Activated CD8-positive, alpha-beta memory T cell treated with anti-CD3 and anti-CD28 coated beads, Interleukin-2, amount 50 U/mL, for 4 hours (primary cell): Measurements from ENCODE around the gene KIFC1.
A peak's percentile ranks its signal among the peaks of the same experiment; 100 is the strongest.
"Not testable (repeated sequence)": the region's sequence is repeated elsewhere in the genome, so short reads cannot be mapped to it uniquely, and the experiment has no call there.

ENCODE experiments used
- DNase-seq: peaks from one replicate; pipeline ENCODE4 v3.0.0-alpha.2; 2020

KIFC1 gene

DNA sequence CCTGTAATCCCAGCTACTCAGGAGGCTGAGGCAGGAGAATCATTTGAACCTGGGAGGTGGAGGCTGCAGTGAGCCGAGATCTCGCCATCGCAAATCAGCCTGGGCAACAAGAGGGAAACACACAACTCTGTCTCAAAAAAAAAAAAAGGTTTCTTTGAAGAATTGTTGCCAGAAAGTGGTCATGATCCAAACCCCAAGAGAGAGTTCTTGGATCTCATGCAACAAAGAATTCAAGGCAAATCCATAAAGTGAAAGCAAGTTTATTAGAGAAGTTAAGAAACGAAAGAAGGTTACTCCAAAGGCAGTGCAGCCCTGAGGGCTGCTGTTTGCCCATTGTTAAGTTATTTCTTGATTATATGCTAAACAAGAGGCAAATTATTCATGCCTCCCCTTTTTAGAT is 14.5 kb upstream of the KIFC1 start:
- DNase-seq: no peak

GRCh38 chr6:33379184-33379583 is 12.4 kb upstream of the KIFC1 start:
- DNase-seq: not testable (repeated sequence)

DNA sequence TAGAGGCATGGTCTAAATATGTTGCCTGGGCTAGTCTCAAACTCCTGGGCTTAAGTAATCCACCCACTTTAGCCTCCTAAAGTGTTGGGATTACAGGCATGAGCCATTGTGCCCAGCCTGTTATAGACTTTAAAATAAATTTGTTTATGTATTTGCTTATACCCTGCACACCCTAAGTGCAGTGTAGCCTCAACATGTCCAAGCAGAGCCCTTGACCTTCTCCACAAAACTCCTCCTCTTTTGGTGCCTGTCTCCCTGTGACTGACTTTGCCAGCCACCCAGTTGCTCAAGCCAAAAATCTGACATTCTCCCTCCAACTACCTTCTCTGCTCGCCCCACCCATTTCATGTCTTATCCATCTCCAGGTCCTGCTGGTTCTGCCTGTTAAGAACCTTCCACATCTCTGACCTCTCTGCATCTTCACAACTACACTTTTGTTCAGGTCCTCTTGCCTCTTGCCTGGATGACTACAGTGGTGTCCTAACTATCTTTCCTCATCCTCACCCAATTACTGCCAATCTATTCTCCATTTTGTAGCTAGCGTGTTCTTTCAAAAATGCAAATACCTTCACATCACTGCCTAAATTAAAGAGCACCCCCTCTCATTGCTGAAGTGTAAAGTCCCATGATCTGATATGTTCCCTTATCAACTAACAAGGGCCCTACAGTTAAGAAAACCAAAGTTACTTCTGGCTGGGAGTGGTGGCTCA is 11.2 kb upstream of the KIFC1 start:
- no peak for DNase-seq

GRCh38 chr6:33383427-33384185 is 8.0 kb upstream of the KIFC1 start:
- no peak for DNase-seq

DNA sequence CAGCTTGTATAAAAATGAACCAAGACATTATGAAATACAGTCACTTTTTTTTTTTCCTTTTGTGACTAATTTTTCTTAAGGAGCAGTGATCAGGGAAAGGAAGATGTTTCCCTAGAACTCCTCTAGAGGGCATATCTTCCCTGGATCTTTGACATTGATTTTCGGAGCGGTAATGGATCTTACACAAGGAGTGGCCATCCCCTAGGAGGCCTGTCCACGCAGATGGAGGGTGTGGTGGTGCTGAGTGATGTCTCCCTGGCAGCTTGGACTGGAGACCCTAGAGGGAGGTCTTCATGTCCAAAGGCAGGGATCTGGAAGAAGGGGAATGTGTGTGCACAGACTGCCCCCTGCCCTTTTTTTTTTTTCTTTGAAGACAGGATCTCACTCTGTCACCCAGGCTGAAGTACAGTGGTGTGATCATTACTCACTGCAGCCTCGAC is 7.0 kb upstream of the KIFC1 start:
- DNase-seq: no peak

- DNase-seq: no peak
These were observed 1.4 kb upstream of the KIFC1 start for GRCh38 chr6:33390173-33390572.

- no peak for DNase-seq
These were observed 801 bp upstream of the KIFC1 start for GRCh38 chr6:33390767-33391277.

DNA sequence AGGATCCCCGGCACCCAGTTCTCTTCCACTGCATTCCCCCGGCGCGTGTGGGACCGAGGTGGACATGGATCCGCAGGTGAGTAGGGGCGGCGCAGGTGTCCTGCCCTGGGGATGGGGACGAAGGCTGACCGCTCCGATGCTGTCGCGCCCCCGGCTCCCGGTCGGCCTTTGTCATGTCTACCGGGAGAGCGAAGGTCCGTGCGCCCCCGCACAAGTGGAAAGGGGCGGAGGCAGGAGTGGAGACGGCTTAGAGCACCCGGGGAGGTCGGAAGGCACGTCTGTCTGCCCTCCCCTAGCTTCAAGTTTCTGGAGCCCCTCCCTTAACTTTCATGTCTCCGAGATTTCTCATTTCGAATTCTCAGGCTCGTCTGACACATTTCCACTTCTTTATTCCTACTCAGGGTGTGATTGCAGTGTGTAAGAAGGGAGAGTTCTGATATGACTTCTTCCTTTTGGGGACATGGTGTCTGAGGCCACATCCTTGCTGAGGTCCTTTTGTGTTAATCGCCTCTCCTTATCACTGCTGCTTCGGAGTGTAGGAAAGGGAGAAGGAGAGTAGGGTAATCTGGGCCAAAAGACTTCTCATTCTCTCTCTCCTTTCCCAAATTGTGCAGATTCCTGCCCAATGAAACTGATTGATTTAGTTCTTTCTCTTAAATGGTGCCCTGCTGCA is 435 bp downstream of the KIFC1 start:
- DNase-seq: no peak

DNA sequence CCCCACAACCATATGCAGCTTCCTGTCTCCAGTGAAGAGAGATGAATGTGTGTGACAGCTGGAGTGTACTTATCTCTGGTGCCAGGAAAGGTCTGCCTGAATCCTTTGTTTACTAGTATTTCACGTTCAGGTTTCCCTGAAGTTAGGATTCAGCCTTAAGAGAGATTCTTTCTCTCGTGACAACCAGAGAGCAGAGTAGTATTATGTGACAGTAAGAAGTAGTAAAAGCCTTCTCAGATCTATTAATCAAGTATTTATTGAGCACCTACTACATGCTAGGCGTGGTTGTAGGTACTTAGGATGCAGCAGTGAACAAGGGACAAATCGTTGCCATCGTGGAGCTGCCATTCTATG is 949 bp downstream of the KIFC1 start:
- no peak for DNase-seq

- DNase-seq: no peak
These were observed 1.4 kb downstream of the KIFC1 start for GRCh38 chr6:33392979-33393378.

DNA sequence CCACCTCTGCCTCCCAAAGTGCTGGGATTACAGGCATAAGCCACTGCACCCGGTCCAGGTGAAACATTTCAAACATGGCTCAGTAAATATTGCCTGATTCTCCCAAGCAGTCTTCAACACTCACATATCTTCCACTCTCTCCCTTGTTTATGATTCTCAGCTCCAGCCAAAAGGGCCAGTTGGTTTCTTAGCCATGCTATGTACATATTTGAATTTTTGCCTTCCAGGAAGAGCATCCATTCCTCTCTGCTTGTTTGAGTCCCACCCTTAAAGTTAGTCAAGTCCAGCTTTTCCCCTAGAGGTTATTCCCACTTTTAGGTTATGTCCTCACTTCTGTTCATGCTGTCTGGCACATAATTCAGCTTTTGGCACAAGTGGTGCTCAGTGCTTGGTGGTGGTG is 5.9 kb downstream of the KIFC1 start:
- no peak for DNase-seq

DNA sequence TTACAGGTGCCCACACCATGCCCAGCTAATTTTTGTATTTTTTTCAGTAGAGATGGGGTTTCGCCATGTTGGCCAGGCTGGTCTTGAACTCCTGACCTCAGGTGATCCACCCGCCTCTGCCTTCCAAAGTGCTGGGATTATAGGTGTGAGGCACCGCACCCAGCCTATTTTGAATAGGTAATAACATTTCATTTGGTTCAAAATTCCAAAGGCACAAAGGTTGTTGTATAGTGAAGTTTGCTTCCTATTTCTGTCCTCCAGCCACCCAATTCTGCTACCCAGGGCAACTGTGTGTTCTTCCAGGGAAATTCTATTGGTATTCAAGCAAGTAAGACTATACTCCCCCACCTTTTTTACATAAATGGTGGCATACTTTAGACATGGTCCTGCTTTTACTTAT is 7.0 kb downstream of the KIFC1 start:
- not testable (repeated sequence) for DNase-seq

DNA sequence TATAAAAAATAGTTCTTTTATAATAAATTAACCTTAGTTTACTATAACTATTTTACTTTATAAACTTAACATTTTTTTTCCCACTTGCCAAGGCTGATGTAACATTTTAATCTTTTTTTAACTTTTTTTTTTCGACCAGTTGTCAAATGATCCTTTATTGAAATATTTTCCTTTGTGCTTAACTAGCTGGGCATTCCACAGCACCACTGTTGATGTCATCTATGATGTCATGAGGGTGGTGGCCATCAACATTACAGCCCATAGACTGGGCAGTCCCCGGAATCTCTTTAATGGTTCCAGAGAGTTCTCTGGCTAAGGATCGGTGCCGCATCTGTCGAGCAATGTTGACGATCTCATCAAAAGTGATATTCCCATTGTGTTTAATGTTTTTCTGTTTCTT is 8.3 kb downstream of the KIFC1 start:
- not testable (repeated sequence) for DNase-seq

- no peak for DNase-seq
These were observed 13.3 kb downstream of the KIFC1 start for GRCh38 chr6:33404884-33405283.

GRCh38 chr6:33405386-33405940 is 13.8 kb downstream of the KIFC1 start:
- no peak for DNase-seq

GRCh38 chr6:33406126-33406525 is 14.5 kb downstream of the KIFC1 start:
- no peak for DNase-seq

- DNase-seq: no peak
These were observed 15.6 kb downstream of the KIFC1 start for GRCh38 chr6:33407132-33407718.

DNA sequence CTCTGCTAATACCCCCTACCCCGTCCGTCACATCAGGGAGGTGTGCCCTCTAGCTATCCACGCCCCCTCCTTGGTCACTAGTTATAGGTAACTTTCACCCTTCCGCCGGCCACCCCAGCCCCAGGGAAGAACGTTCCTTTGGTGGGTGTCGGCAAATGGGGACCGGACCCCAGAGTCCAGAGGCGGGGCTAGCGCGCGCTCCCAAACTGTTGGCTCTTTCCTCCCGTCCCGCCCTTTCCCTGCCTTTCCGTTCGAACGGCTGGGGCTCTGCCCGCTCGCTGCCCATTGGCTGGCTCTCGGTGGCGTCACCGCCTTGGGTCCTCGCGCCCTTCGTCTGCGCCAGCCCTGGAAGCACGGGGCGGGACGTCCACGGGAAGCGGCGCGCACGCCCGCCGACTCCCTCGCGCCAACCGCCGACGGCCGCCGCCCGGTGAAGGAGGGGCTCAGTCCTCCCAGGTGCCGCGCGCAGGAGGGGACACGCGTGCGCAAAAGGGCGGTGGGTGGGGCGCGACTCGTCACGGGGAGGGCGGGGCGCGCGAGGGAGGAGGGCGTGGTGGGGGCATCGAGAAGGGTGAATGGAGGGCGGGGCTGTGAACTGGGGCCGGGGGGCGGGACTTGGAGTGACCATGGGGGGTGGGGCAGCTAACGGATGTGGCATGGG is 18.6 kb downstream of the KIFC1 start:
- peak; percentile 96 for DNase-seq

DNA sequence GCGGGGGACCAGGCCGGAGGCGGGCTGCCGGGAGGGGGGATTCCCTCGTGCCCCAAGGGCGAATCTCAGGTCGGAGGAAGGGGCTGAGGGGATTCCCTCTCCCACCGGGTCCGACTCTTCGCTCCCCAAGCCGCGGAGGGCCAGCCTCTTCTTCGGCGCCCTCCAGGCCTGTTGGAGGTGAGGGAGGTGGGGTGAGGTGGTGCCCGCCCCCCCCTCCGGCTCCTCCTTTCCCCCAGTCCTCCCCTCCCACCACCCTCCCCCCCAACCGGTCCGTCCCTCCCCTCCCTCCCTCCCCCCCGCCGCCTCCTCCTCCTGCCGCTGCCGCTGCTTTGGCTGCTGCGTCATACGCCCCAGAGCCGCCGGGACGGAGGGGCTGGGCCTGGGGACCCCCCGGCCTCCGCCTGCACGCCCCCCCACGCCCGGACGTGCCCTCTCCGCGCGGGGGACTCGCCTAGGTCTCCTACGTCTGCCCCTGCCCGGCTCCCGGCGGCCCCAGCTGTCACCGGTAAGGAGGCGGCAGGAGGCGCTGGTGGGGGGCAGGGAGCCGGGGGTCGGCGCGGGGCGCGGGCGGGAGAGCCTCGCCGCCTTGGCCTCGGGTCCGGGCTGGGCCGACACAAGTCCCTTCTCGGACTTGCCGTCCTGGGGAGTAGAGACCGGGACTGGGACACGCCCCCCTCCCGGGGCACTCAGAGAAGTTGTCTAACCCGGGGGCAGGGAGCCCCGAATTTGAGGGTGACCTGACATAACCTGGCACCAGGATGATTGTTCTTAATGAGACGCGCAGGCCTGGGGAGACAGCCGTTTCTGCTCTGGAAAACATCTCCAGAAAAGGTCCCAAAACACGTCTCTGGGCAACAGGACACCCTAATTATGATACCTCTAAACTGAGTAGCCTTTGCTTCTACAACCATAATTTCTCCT is 19.3 kb downstream of the KIFC1 start, which contains the start of gene PHF1:
PHF1 (plus strand) TSS at position 304 of the 921 bp plus-strand sequence. CDS start 1,250 bp downstream, outside the sequence.
- peak; percentile 80 for DNase-seq

DNA sequence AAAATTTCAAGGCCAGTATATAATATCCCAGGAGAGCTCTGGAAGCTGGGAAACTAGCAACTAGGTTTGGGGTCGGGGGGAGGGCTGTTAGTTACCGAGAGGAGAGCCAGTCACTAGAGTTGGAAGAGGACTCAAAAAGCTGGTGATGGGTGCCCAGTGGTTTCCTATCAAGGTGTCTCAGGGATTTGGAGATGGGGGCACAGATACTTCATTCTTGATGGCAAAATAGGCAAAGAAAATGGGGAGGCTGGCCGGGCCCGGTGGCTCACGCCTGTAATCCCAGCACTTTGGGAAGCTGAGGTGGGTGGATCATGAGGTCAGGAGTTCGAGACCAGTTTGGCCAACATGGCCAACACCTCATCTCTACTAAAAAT is 20.0 kb downstream of the KIFC1 start:
- no peak for DNase-seq
